HFF-Myc (cell line): ENCODE data around the gene SLC29A3.

Experiments used
- DNase-seq: peaks from one replicate; pipeline ENCODE4 v3.0.0-alpha.2; 2011; ENCODE audit warnings: low read depth; ENCODE audit errors: extremely low read depth
- H3K4me3 ChIP-seq: replicated peaks from 2 replicates; pipeline ENCODE4 v1.5.1; 2011; ENCODE audit warnings: low read depth, mild to moderate bottlenecking, control low read depth, low read length
- CTCF ChIP-seq: IDR thresholded peaks from 2 replicates; pipeline ENCODE4 v1.5.1; 2012; ENCODE audit warnings: mild to moderate bottlenecking, low read depth, low read length, control low read depth; ENCODE audit errors: missing control alignments

Gene SLC29A3

DNA sequence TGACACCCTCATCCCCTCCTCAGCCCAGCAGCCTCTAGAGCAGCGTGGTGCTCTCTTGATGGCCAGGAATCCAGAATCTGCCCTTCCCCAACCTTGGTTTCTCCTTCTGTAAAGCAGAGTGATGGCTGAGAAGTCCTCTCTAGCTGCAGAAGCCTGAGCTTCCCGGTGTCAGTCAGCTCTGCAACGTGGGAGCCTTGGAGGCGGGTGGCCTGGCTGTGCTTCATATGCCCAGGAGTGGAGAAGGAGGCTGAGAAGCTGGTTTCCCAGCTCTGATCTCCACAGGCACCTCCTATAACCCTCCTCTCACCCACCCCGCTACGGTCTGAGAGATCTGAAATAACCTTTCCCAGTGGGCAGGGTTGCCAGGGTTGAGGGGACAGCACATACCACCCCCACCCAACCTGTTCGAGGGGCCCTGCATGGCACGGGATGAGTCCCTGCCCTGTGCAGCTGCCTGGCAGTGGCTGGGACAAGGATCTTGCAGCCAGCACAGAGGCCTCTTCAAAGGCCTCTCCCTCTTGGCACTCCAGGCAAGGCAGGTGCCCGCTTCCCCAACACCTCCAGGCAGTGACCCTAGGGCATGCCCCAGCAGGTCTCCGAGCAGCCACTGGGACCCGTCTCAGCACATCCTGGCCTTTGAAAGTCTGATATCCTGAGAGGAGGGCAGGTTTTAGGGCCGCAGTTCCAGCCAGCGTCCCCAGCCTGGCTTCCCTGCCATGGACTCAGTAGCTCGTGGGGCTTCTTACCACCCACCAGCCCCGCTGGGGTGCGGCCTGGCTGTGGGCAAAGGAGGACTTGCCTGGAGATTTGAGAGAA, 18.3 kb upstream of the SLC29A3 start:
- no peak for DNase-seq
- no peak overlapping the region for H3K4me3 ChIP-seq
- TF ChIP-seq CTCF: no peak

- no peak for DNase-seq
- TF ChIP-seq CTCF: no peak
- no peak overlapping the region for H3K4me3 ChIP-seq
These were observed 17.6 kb upstream of the SLC29A3 start for GRCh38 chr10:71301371-71301916.

GRCh38 chr10:71302451-71302850, 16.6 kb upstream of the SLC29A3 start:
- H3K4me3 ChIP-seq: no peak overlapping the region
- TF ChIP-seq CTCF: no peak

DNA sequence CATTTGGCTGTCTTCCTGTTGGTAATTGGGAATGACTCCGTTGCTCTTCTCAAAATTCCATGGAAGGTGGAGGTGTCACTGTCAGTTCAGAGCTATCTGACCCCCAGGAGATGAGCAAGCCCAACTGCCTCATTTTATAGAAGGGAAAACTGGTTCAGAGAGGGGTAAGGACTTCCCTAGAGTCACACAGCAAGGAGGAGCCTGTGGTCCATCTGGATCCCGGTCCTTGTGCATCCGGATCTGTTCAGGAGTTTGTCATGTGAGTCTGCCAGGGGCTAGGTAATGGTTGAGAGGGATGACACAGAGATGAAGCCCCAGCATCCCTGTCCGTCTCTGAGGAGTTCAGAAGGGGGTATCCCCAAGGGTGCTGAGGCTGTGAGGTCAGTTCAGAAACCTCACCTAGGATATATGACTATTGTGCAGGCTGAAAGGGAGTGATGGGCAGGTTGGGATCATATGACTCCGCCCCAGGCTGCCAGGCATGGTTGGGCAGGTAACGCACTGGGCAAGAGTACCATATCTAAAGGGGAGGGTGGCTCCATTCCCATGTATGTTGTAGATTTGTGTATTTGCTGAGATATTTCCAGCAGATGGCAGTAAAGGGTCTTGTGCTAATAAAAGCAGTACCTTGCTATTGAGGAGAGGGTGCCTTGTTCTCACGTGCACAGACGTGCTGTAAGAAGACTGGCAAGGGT, 16.0 kb upstream of the SLC29A3 start:
- TF ChIP-seq CTCF: peak; percentile 53
- no peak overlapping the region for H3K4me3 ChIP-seq
- no peak for DNase-seq

More at GRCh38 chr10:71302451-71302850, 16.6 kb upstream of the SLC29A3 start:
- DNase-seq: no peak

DNA sequence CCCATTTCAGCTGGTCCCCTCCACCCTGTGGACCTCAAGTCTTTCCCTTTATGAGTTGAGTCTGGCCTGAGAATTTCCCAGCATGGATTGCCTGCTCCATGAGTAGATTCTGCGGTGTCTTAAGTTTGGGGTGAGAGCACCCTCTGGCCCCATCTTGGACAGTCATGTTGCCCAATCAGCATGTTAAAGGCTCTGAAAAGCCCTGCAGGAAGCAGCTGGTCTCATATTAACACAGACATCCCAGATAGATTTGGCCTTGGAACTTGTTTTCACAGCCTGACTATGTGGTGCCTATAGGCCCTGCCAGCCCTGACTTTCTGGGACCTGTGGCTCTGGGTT, 15.5 kb upstream of the SLC29A3 start:
- no peak for DNase-seq
- H3K4me3 ChIP-seq: no peak overlapping the region
- TF ChIP-seq CTCF: no peak

DNA sequence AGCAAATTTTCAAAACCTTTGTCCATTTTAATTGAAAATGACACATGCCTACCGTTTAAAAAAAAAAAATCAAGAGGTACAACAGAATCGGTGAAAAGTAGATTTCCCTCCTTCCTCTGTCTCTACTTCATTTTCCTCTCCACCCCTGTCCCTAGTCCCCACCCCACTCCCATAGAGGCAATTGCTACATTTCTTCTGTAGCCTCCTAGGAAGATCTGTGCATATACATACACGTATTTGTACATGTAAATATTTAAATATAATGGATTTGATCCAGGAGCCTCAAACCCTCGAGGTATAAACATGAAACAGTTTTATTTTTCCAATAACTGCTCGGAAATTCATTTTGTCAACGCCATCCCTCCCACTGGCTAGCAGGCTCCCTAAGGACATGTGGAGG, 14.1 kb upstream of the SLC29A3 start:
- no peak for DNase-seq
- no peak for TF ChIP-seq CTCF
- no peak overlapping the region for H3K4me3 ChIP-seq
